Measurements from ENCODE around the gene SIAH3.

SIAH3 gene

DNA sequence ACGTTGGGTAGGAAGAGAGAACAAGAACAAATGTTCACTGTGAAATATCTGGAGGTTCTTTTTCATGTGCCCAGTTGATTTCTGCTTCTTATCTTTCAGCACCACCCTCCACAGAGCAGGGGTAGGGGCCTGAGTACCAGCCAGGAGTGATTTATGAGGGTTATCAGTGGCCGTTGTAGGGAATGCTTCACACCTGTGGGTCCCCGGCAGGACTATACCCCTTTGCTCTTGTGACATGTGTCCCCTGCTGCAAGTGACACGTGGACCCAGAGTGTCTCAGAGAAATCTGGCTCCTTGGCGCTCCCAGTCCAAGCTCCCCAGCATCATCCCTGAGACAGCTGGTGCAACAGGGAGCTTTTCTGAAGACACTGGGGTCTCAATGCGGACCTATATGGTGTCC lies 29.7 kb downstream of the SIAH3 start:
- no peak for DNase-seq (ENCODE audit: low read depth)

DNA sequence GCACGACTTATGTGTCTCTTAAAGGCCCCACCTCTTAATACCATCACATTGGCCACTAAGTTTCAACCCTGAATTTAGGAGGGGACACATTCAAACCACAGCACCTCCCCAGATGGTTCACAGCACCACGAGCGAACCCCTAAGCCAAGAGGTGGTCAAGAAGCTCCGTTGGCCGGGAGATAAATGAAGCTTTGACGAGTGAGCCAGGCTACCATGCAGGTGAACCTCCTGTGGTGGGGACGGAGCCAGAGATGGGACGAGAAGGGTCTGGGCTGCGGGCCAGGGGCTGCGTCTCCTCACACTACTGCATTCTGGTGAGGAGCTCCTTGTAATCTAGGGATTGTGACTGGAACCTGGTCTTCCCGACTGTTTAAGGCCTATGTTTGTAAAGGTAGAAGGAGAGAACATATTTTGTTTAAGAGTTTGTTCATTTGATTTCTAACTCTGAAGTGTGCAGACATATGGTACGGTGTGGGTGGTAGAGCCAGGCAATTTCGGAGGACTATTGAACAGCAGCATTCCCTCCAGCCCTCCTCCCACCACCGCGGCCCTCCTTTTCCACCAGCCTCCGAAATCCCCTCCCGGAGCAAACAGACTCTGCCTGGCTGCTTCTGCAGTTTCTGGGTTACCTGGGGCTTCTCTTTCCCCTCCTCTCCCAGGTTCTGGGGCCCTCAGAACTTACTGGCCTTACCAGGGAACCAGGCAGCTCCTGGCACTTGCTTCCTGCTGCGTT lies 31.3 kb downstream of the SIAH3 start:
- no peak for DNase-seq (ENCODE audit: low read depth)

DNA sequence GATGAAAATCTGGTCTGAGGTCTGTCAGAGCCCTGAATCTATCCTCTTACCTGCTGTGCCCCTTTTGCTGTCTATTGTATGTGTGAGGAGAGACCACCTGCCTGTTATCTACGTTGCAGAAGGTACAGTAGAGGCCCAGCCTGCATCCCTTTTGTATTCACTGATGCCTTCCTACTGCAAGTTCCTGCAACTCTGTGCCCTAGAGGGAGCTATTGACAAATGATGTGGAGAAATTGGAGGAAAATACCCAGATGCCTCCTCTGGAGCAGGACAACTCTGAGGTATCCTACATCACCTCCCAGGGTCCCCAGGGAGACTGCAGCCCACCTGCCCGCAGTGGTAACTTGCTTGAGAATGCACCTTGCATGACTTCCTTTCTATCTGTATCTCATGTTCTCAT lies 33.7 kb downstream of the SIAH3 start:
- DNase-seq (ENCODE audit: low read depth) = no peak

DNA sequence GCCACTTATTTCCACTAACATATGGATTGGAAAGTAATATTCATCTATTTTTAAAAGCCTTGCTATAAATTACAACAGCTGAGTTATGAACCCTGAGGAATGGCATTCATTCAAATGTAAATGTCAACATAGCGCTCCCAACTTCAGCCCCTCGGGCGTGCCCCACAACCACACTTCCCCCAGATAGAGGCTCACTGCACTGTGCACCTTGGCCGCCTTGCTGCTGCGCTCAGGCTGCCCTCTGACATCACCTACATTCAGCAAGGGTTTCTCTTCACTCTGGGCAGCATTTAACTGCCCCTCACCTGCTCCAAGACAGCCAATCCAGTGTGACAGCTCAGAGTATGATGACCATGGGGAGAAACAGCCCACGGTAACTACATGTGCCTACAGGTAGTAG lies 35.1 kb downstream of the SIAH3 start:
- DNase-seq (ENCODE audit: low read depth) = no peak

DNA sequence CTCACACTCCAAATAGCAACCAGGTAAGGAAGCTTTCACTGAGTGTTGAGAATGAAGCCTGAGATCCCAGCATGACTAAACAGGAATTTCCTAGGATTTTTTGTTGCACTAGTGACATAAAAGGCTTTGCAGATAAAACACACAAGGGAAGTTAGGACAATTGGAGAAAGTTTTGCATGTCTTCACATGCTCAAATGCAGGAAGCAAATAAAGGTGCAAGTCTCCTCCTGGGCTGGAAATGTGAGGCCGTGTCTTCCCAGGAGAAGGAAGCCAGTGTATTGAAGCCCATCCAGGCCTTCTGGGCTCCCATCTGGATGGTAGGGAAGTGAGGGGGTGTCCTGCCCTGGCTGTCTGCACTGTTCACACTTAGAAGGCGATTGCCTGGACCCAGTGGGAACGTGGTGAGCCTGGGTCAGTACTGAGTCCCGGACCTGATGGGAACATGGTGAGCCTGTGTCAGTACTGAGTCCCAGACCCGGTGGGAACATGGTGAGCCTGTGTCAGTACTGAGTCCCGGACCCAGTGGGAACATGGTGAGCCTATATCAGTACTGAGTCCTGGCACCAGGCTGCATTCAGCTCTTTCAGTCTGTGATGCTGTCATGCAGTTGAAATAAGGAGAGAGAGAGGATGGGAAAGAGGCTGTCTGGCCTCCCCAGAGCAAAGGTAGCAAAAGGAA lies 38.7 kb downstream of the SIAH3 start:
- DNase-seq (ENCODE audit: low read depth) = no peak

DNA sequence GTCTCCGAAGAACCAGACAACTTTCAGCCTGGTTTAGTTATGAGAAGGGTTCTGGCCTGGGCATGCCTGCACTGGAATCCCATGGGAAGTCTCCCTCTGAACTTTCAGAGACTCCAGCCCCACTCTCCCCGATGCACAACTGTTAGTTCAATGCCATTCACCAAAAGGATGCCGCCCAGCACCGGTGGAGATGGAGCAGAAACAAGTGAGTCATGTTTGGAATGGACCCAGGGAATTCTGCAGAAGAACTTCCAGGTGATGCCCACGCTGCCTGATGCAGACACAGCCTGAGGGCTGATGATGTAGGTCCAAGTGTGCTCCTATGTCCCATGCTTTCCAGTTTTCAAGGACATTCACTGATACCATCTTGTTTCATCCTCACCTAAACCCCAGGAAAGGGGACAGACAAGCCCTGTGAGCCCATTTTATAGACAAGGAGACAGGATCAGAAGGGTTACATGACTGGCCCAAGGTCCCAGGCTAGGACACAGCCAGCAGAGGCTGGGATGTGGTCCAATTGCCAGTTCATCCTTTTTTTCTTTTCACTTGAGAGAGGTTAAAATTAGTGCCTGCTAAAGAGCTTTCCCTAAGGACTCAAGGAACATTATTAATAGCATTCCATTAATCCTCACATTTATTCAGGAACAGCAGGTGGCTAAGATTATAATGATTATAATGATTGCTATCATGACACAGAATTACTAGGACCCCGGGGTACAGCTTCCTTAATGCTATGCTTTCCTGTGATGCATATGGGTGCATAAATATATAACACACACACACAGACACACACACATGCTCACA lies 39.5 kb downstream of the SIAH3 start:
- no peak for DNase-seq (ENCODE audit: low read depth)

DNA sequence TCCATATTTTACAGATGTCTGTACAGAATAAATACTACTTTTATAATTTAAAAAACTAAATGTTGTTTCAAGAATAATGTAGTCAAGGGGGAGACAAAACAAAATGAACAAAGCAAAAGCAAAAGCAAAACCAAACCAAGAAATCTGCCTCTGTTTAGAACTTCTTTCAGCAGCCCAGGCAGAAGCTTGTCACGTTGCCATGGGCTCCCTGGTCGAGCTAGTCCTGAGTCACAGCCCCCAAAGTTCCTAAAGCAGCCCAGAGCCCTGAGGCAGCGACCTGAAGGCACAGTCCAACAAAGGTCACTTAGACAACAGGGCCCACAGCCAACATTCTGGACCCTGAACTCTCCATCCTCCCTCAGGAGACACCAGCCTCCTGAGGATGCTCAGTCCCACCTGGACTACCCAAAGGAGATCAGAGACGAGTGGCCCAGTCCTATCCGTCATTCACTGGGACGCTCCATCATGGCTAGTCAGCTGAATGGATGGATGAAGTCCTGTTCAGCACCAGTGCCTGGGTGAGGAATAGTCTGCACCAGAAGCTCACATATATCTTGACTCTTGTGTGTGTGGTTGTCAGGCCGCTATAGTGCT lies 41.7 kb downstream of the SIAH3 start:
- no peak for DNase-seq (ENCODE audit: low read depth)

DNA sequence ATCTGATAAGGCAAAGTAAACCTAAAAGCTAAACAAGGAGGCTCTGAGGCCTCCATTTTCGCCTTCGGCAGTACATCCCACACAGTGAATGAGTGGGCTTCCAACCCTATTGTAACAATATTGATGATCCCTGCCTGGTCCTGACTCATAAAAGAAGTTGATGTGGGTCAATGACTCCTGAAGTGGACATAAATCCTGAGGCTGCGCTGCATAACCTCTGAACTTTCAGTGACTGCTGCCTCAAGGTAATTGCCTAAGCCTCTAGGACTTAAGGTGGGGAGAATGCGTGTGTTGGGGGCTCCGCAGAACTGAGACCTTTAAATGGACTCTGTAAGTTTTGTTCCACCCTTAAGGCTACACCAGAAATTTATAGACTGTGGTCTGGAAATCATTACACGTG lies 42.6 kb downstream of the SIAH3 start:
- DNase-seq (ENCODE audit: low read depth) = no peak

DNA sequence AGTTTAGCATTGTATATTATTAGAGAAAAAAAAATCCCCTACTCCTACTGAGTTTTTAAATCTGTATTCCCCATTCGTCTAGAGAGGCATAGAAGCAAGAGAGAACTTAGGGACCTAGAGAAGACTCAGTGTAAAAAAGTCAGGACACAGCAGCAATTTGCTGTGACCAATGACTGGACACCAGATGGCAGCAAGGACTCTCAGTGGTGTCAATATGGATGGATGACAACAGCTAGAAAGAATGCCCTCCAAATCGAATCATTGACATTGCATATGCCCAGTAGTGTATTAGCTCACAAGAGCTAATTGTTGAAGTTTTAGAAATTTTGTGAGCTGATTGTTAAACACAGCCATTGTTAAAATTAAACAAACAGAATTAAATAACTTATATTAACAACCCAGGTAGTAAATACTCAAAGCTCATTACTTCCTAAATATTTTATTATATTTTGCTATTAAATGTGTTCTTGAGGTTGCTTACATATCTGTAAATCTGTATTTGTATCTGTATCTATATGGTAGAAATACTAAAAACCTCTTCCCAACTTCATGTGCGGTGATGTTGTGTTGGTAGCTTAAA lies 43.9 kb downstream of the SIAH3 start:
- DNase-seq (ENCODE audit: low read depth) = no peak

DNA sequence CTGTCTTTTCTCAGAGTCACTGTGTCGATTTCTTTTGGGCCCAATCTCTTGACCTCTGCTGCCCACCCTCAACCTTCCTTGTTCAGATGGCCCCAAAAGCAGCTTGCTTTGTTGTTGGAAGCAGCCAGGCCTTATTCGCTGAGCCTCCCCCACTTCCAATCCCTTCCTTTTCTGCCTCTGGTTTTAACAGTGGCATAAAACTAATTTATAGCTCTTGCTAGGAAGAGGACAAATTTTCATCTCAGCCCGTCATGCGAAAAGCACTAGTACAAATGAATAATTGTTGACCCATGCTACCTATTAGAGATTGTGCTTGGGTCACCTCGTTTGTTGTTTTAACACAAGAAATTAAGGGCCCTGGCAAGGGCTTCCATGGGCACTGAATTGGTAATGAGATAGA lies 51.1 kb downstream of the SIAH3 start:
- DNase-seq (ENCODE audit: low read depth) = no peak

DNA sequence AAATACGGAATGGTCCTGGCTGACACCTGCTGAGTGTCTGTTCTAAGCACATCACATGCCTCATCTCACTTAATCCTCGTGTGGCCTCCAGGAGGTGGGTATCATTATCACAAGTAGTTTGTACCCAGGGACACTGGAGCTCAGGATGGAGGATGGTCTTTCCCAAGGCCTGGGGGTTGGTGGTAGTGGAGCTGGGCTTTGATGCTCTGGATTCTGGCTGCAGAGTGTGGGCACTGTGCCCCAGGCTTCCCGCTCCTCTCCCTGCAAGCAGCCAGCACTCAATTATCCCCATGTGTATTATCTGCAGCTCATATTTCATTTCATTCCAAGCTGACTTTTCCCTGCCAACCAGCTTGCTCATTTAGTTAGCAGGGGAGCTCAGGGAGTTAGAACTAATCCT lies 52.1 kb downstream of the SIAH3 start:
- no peak for DNase-seq (ENCODE audit: low read depth)

DNA sequence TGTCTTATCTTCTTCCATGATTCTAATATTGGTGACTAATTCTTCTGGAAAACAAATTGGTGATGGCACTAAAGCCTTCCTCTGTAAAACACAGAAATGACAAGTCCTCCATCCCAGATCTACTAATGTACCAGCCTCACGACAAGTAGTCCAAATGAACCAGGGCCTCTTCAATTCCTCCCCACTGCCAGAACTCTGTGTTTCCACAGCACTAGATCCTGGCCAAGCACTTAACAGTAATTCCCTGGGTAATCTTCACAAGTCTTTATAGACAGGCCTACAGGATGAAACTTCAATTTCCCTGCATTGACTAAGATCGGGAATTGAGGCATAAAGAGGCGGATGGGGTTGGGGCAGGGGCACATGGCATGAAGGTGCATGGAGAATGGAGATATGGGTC lies 52.7 kb downstream of the SIAH3 start:
- no peak for DNase-seq (ENCODE audit: low read depth)

DNA sequence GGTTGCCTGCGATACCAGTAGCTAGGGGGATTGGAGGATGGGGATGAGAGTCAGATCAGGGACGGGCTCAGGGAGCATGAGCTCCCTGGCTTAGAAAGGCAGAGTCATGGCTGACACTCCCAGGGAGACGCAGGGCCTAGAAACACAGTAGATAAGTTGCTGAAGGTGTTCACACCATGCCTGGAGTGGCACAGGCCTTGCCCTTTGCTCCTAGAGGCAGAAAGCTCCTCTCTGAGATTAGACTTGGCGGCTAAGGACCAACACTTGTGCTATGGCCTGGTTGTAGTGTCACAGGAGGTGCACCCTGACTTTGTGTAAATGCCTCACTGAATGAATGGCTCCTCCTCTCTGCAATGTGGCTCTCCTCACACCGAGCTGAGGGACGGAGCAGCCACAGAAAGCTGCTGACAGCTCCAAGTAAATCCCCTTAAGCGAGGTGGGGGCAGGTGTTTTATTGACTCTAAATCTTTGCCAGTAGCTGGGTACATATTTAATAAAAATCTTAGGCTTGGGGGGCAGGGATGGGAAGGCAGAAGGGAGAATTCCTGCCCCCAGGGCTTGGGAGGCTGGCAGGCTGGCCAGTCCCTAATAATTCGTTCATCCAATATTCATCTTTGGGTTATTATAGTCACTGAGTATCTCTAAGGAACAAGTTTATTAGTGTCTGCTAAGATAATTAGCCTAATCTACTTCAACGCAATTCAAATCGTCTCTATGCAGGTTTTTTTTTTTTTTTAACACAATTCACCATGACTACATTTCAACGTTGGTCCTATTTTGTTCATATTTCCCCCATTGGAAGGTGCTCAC lies 54.9 kb downstream of the SIAH3 start:
- no peak for DNase-seq (ENCODE audit: low read depth)

DNA sequence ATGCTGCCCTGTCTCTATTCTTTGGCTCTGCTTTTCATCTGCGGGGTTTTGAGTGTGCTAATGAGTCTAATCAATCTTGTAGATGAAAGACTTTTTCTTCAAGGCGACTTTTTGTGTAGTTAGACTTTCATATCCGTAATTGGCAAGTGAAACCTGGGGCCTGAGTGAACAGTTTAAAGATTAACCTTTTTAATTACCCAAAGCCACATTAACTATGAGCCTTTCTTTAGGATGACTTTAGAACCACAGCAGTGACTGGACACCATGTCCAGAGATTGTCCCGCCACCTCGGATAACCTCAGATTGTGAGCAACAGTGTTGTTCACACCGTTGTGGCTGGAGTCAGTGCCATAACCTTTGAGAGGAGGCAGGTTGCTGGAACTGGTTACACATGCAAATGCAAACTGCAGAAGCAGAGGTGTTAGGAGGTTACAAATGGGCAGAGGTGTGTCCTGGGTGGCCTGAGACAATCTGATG lies 58.7 kb downstream of the SIAH3 start:
- no peak for DNase-seq (ENCODE audit: low read depth)

DNA sequence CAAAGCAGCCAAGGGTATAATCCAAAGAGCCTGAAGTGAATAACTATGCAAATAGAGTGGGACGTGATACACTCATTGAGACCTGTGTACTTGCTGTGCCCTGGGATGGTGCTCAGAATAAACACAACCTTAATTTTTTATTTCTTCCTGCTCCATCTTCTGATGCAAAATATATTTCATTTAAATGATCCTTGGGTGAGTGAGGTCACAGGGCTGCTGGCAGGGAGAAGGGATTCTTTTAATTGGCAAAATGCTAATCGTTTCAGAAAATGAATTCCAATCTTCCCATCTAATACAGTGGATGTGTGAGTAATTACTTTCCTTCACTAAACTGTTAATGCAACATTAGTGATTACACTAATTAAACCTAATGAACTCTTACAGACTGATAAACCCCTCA lies 63.5 kb downstream of the SIAH3 start:
- no peak for DNase-seq (ENCODE audit: low read depth)

DNA sequence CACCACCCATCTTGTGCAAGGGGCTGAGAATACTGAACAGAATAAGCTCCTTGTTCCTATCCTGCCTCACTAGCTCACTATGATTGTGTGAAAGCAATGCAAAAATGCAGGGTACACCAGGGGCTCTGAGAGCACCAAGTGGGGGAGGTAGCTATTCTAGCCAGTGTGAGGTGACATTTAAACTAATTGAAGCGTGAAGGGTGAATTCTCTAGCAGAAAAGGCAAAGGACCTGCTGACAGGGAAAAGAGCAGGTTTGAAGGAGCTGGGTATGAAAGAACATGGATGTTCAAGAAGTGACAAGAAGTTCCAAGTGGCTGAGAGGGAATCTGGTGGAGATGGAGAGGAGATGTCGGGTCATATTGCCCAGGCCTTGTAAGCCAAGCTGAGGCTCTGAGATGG lies 64.2 kb downstream of the SIAH3 start:
- DNase-seq (ENCODE audit: low read depth) = no peak

DNA sequence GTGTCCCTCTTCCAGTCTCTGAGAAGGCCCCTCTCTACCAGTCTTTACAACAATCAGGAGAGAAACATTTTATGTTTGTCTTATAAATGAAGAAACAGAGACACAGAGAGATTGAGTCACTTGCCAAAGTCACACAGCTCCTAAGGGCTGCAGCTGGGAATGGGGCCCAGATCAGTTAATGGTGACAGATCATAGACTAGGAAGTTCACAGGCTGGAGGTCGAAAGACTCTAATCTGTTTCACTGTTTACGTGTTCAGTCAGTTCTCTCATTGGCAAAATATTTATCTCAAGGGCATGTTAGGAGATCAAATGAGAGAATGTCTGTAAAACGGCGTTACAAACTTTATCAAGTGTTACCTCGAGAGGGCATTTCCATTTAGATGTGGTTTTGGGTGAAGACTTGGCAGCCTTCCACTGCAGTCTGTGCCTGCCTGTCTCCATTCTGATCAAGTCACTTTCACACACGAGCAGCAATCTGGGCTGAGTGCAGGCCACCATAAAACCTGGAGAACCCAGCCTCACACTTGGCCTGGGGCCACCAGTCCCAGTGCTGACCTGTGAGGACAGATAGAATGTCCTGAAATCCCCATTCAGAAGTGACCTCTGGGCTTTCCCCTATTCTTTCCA lies 65.1 kb downstream of the SIAH3 start:
- DNase-seq (ENCODE audit: low read depth) = no peak

DNA sequence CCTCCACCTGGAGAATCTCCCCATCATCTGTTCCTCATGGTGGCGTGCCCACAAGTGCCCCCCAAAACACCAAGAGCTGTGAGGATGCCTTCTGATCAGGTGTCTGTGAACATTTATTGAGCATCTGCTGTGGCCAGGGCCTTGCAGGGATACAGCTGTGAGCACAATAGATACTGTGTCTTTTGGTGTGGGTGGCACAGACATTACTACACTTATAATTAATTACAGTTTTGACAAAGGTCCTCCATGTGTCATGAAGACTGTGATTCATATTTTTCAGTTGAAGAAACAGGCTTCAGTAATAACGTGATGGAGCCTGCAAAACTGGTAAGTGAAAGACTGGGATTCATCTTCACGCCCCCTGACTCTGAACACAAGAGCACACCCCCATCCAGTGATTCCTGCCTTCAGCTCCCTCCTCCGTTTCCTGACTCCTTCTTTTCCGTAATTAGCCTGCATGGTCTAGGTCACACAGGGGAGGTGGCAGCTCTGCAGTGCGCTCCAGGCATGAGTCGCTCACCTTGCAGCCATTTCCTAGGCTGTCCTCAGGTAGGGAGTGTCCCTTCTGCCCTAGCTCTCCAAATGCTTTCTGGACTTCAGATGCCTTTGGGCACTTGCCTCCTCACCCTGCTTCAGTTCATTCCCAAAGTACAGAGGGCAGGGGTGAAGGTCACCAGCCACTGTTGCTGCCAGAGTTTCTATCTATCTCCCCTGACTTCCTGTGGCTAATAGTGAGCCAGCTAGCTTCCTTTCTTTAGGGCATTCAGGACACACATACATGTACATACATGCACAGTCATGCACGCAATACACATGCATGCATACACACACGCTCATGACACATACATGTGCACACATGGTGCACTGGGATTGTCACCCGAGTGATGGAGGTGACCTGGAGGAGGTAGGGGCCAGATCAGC lies 66.5 kb downstream of the SIAH3 start:
- DNase-seq (ENCODE audit: low read depth) = no peak

DNA sequence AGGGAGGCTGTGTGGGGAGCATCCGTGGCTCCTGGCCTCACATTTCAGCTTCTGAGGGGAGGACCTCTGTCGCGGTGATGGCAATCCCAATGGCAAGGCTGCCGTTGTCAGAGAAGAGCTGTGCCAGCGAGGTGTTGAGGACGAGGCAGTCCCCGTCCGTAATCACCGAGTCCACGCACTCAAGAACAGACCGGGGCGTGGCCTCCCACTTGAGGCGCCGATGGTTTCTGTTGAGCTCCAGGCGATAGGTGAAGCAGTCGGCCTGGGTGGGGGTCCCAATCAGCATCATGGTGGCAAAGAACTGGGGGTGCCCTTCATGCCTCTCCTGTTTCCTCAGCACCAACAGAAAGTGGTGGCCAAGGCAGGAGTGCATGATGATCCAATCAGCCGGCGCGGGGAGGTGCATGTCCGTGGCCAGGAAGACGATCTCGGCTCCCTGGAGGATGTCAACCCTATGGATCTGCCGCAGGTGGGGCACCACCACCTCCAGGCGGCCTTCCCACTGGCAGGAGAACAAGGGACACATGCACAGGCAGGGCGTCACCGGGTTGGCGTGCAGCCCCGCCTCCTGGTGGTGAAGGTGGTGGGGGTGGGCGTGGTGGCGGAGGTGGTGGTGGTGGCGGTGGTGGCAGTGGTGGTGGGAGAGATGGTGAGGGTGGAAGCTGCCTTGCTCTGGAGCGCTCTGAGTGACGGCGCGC lies 68.1 kb downstream of the SIAH3 start:
- DNase-seq (ENCODE audit: low read depth) = no peak

Data from stimulated activated CD8-positive, alpha-beta memory T cell treated with anti-CD3 and anti-CD28 coated beads, Interleukin-7, amount 100 ng/mL, for 24 hours (primary cell).